H9 (cell line): ENCODE results near the gene CMYA5. TPM values are rescaled to one million over a fixed set of nuclear protein-coding genes. Genes with fewer than 3 reads are reported as not detected.
"Not testable (repeated sequence)": the region's sequence is repeated elsewhere in the genome, so short reads cannot be mapped to it uniquely, and the experiment has no call there.

Source experiments
- DNase-seq: peaks from one replicate; pipeline ENCODE4 v3.0.0-alpha.2; 2017
- H2AFZ ChIP-seq: one replicate; pipeline ENCODE4 v1.6.1; 2013; ENCODE audit warnings: mild to moderate bottlenecking, low read length, control low read depth, moderate library complexity
- H2AK5ac ChIP-seq: 2 replicates; pipeline ENCODE4 v1.6.1; 2013; ENCODE audit warnings: low read length, control low read depth, mixed read lengths; ENCODE audit not compliant: insufficient read length
- H2BK120ac ChIP-seq: one replicate; pipeline ENCODE4 v1.6.1; 2013; ENCODE audit warnings: low read depth, mild to moderate bottlenecking, low read length, control low read depth, inconsistent platforms; ENCODE audit not compliant: poor library complexity, severe bottlenecking
- H2BK12ac ChIP-seq: 2 replicates; pipeline ENCODE4 v1.6.1; 2013; ENCODE audit warnings: low read length, control low read depth, mixed read lengths, low read depth; ENCODE audit not compliant: insufficient read length
- H2BK15ac ChIP-seq: 2 replicates; pipeline ENCODE4 v1.6.1; 2013; ENCODE audit warnings: low read depth, low read length, control low read depth
- H2BK20ac ChIP-seq: one replicate; pipeline ENCODE4 v1.6.1; 2013; ENCODE audit warnings: low read depth, mild to moderate bottlenecking, low read length, control low read depth, inconsistent platforms; ENCODE audit not compliant: poor library complexity, severe bottlenecking
- H2BK5ac ChIP-seq: 2 replicates; pipeline ENCODE4 v1.6.1; 2013; ENCODE audit warnings: low read length, control low read depth, mixed read lengths; ENCODE audit not compliant: insufficient read length
- H3K14ac ChIP-seq: 2 replicates; pipeline ENCODE4 v1.6.1; 2013; ENCODE audit warnings: low read length, control low read depth; ENCODE audit not compliant: insufficient read depth
- H3K18ac ChIP-seq: 2 replicates; pipeline ENCODE4 v1.6.1; 2013; ENCODE audit warnings: low read depth, mild to moderate bottlenecking, mixed read lengths, low read length, control low read depth; ENCODE audit not compliant: insufficient read length
- H3K23ac ChIP-seq: 2 replicates; pipeline ENCODE4 v1.6.1; 2013; ENCODE audit warnings: low read length, control low read depth, mixed read lengths, low read depth; ENCODE audit not compliant: insufficient read length
- H3K23me2 ChIP-seq: 2 replicates; pipeline ENCODE4 v1.6.1; 2013; ENCODE audit warnings: low read depth, mild to moderate bottlenecking, mixed read lengths, low read length, control low read depth; ENCODE audit not compliant: insufficient read length, poor library complexity, severe bottlenecking
- H3K27ac ChIP-seq: 2 replicates; pipeline ENCODE4 v1.5.1; 2013; ENCODE audit warnings: low read length, control low read depth, mixed read lengths, low read depth; ENCODE audit not compliant: insufficient read length
- H3K27me3 ChIP-seq: 2 replicates; pipeline ENCODE4 v1.6.1; 2013; ENCODE audit warnings: low read length, control low read depth, inconsistent platforms; ENCODE audit not compliant: insufficient read depth
- H3K4ac ChIP-seq: 2 replicates; pipeline ENCODE4 v1.6.1; 2013; ENCODE audit warnings: low read depth, mild to moderate bottlenecking, control low read depth, inconsistent platforms, low read length, moderate library complexity
- H3K4me1 ChIP-seq: 2 replicates; pipeline ENCODE4 v1.6.1; 2013; ENCODE audit warnings: low read length, control low read depth, inconsistent platforms; ENCODE audit not compliant: insufficient read depth
- H3K4me2 ChIP-seq: 2 replicates; pipeline ENCODE4 v1.6.1; 2013; ENCODE audit warnings: low read length, control low read depth, mixed read lengths; ENCODE audit not compliant: insufficient read length, insufficient read depth
- H3K56ac ChIP-seq: 2 replicates; pipeline ENCODE4 v1.6.1; 2013; ENCODE audit warnings: low read depth, mild to moderate bottlenecking, mixed read lengths, low read length, control low read depth; ENCODE audit not compliant: insufficient read length
- H3K79me1 ChIP-seq: 2 replicates; pipeline ENCODE4 v1.6.1; 2013; ENCODE audit warnings: low read depth, mild to moderate bottlenecking, moderate library complexity, low read length, control low read depth, inconsistent platforms; ENCODE audit not compliant: insufficient read depth, poor library complexity, severe bottlenecking
- H3K79me2 ChIP-seq: 2 replicates; pipeline ENCODE4 v1.6.1; 2013; ENCODE audit warnings: low read length, control low read depth, inconsistent platforms; ENCODE audit not compliant: insufficient read depth
- H3K9ac ChIP-seq: 2 replicates; pipeline ENCODE4 v1.6.1; 2013; ENCODE audit warnings: low read length, control low read depth, mixed read lengths; ENCODE audit not compliant: insufficient read length; ENCODE audit errors: extremely low read depth
- H3K9me3 ChIP-seq: one replicate; pipeline ENCODE4 v1.6.1; 2013; ENCODE audit warnings: low read depth, low read length, inconsistent platforms; ENCODE audit not compliant: control insufficient read depth
- H3T11ph ChIP-seq: one replicate; pipeline ENCODE4 v1.6.1; 2013; ENCODE audit warnings: mild to moderate bottlenecking, low read length, control low read depth, inconsistent platforms
- H4K20me1 ChIP-seq: one replicate; pipeline ENCODE4 v1.6.1; 2013; ENCODE audit not compliant: control insufficient read depth, insufficient read length, insufficient read depth
- H4K5ac ChIP-seq: 2 replicates; pipeline ENCODE4 v1.6.1; 2013; ENCODE audit warnings: low read depth, mild to moderate bottlenecking, mixed read lengths, low read length, control low read depth; ENCODE audit not compliant: insufficient read length
- H4K8ac ChIP-seq: replicated peaks from 2 replicates; pipeline ENCODE4 v1.6.1; 2013; ENCODE audit warnings: low read length, control low read depth, mixed read lengths, low read depth; ENCODE audit not compliant: insufficient read length
- H4K91ac ChIP-seq: 2 replicates; pipeline ENCODE4 v1.6.1; 2013; ENCODE audit warnings: low read depth, mild to moderate bottlenecking, moderate library complexity, mixed read lengths, low read length, control low read depth; ENCODE audit not compliant: insufficient read length
- H3K27ac Mint-ChIP-seq, 3 experiments: 2 replicates in 2 of 3; 3 replicates in 1 of 3; pipeline ENCODE4 v1.8.0; 2020 to 2021; ENCODE audit warnings: mixed read lengths in 3 of 3, mild to moderate bottlenecking in 1 of 3, moderate library complexity in 1 of 3
- H3K27me3 Mint-ChIP-seq: 2 replicates; pipeline ENCODE4 v1.8.0; 2021; ENCODE audit warnings: low read depth, mild to moderate bottlenecking, moderate library complexity, mixed read lengths
- H3K36me3 Mint-ChIP-seq, 3 experiments: 2 replicates in 2 of 3; 3 replicates in 1 of 3; pipeline ENCODE4 v1.8.0; 2020 to 2021; ENCODE audit warnings: low read depth in 3 of 3, mixed read lengths in 3 of 3; ENCODE audit not compliant: insufficient read depth in 1 of 3
- H3K4me1 Mint-ChIP-seq, 2 experiments: 2 replicates each; pipeline ENCODE4 v1.8.0; 2020; ENCODE audit warnings: mixed read lengths in 2 of 2
- H3K4me3 Mint-ChIP-seq, 2 experiments: 2 replicates in 1 of 2; 3 replicates in 1 of 2; pipeline ENCODE4 v1.8.0; 2020 to 2021; ENCODE audit warnings: mild to moderate bottlenecking in 2 of 2, mixed read lengths in 2 of 2, moderate library complexity in 1 of 2
- H3K9me3 Mint-ChIP-seq, 2 experiments: 2 replicates in 1 of 2; 3 replicates in 1 of 2; pipeline ENCODE4 v1.8.0; 2020; ENCODE audit warnings: mild to moderate bottlenecking in 2 of 2, mixed read lengths in 2 of 2, moderate library complexity in 1 of 2
- CTCF ChIP-seq: fragments of 200-600 bp; sonication (generic); conservative IDR thresholded peaks from 3 replicates; pipeline ENCODE4 v1.8.0; 2021; ENCODE audit warnings: antibody characterized with exemption, mild to moderate bottlenecking
- WGBS: extraction: QIAGEN DNeasy Blood & Tissue Kit; methylation state at CpG from one replicate; pipeline ENCODE4 v1.1.7; 2013; ENCODE audit warnings: missing lambda C conversion rate, low lambda C conversion rate, mixed read lengths; ENCODE audit not compliant: insufficient read length; ENCODE audit errors: extremely low coverage; 5-methylcytosine and 5-hydroxymethylcytosine counted together
- total RNA-seq: library from RNA; stranded (reverse); gene quantifications from 2 replicates; pipeline ENCODE4 v1.2.1, GENCODE V29; 2021

CMYA5 gene
- total RNA-seq, 1 experiment from 2014 or later: 1.8 TPM

GRCh38 chr5:79705632-79706031 is 16.0 kb downstream of the CMYA5 start:
- Histone ChIP-seq H3K14ac (no peak overlapping the region), H3T11ph (no peak overlapping the region), H2BK5ac (no peak overlapping the region), H3K18ac (no peak overlapping the region), H2AFZ (no peak overlapping the region), H3K23me2 (no peaks in the 10 kb centered on the region), H3K9ac (no peak overlapping the region), H3K4ac (no peak overlapping the region), H3K4me1 (no peaks in the 10 kb centered on the region; the same call in 1 of the 2 replicates), H3K27ac (no peak overlapping the region), H4K8ac (no peak overlapping the region), H2BK15ac (no peak overlapping the region), H3K4me2 (no peak overlapping the region), H3K23ac (no peak overlapping the region), H4K91ac (no peak overlapping the region), H3K79me2 (no peaks in the 10 kb centered on the region), H2BK20ac (no peak overlapping the region), H2BK12ac (no peak overlapping the region), H3K27me3 (no peaks in the 10 kb centered on the region), H3K9me3 (no peaks in the 10 kb centered on the region), H3K56ac (no peak overlapping the region), H2BK120ac (no peak overlapping the region), H4K5ac (no peak overlapping the region), H2AK5ac (no peak overlapping the region), H3K79me1 (no peaks in the 10 kb centered on the region), H4K20me1 (no peaks in the 10 kb centered on the region)
- Mint-ChIP-seq H3K36me3 (peaks cover 0 to 7% (median 4%) of the 10 kb centered on the region in 3 experiments; a peak in 2 of 7 replicates), H3K9me3 (peaks cover 12 to 13% of the 10 kb centered on the region in 2 experiments), H3K27ac (no peak overlapping the region), H3K4me1 (peaks cover 2 to 3% of the 10 kb centered on the region in 2 experiments; a peak in 3 of 4 replicates), H3K4me3 (no peak overlapping the region), H3K27me3 (no peaks in the 10 kb centered on the region; the same call in 1 of the 2 replicates)
- TF ChIP-seq CTCF: no peak
- no peak for DNase-seq
- no CpG with 5 or more reads among the region's 3 CpGs for WGBS

GRCh38 chr5:79706317-79706716 is 16.7 kb downstream of the CMYA5 start:
- H3K9me3 ChIP-seq, H2BK20ac ChIP-seq, H3K27ac ChIP-seq, H3K18ac ChIP-seq, H2BK5ac ChIP-seq, H3K79me2 ChIP-seq, DNase-seq, H3T11ph ChIP-seq, H2BK12ac ChIP-seq, H3K14ac ChIP-seq, H3K4ac ChIP-seq, H3K27me3 ChIP-seq, H3K23me2 ChIP-seq, H3K27ac Mint-ChIP-seq, H4K5ac ChIP-seq, H4K8ac ChIP-seq, H4K91ac ChIP-seq, H3K4me2 ChIP-seq, H2BK120ac ChIP-seq, H3K27me3 Mint-ChIP-seq, H3K4me3 Mint-ChIP-seq, H3K4me1 Mint-ChIP-seq, H3K9ac ChIP-seq, H2AFZ ChIP-seq, H2AK5ac ChIP-seq, H3K4me1 ChIP-seq, H2BK15ac ChIP-seq, H3K79me1 ChIP-seq, H3K56ac ChIP-seq, H3K36me3 Mint-ChIP-seq, H4K20me1 ChIP-seq, H3K23ac ChIP-seq: not testable (repeated sequence)
- no CpG with 5 or more reads among the region's 8 CpGs for WGBS
- H3K9me3 Mint-ChIP-seq: peaks cover 12 to 13% of the 10 kb centered on the region in 2 experiments
